PC-9 (cell line): ENCODE data around the gene RIMKLA. TPM values are rescaled to one million over a fixed set of nuclear protein-coding genes. Genes with fewer than 3 reads are reported as not detected.

ENCODE experiments used
- BruUV-seq: library from RNA; stranded (reverse); fragments of 400-500 nt; replicated peaks from 2 replicates; lab custom pipeline; 2021; lab: Mats Ljungman, UMichigan
- CTCF ChIA-PET: fragments of 300-600 bp; sonication (Branson Sonifier 250); formaldehyde crosslinking; loops from one replicate; lab custom pipeline; 2022; ENCODE audit warnings: antibody characterized with exemption; lab: Charles Lee
- POLR2A ChIA-PET: fragments of 300-600 bp; sonication (Branson Sonifier 250); formaldehyde crosslinking; loops from one replicate; lab custom pipeline; 2022; ENCODE audit warnings: antibody characterized with exemption; ENCODE audit not compliant: unreplicated experiment; lab: Charles Lee
- DNase-seq, 2 experiments: peaks; one replicate each; pipeline versions ENCODE4 v3.0.0 to v3.0.0-alpha.2; 2015 to 2022; ENCODE audit warnings: mixed read lengths in 1 of 2
- H2AFZ ChIP-seq: fragments of 200-600 bp; sonication (generic); 2 replicates; pipeline ENCODE4 v1.8.1; 2017; ENCODE audit warnings: antibody characterized with exemption
- H3F3A ChIP-seq: fragments of 200-600 bp; sonication (generic); 2 replicates; pipeline ENCODE4 v1.8.1; 2017; ENCODE audit warnings: antibody characterized with exemption, mild to moderate bottlenecking, low read depth; ENCODE audit not compliant: insufficient read depth
- H3K27ac ChIP-seq: fragments of 200-600 bp; sonication (generic); 2 replicates; pipeline ENCODE4 v1.6.1; 2016; ENCODE audit warnings: mixed run types
- H3K27me3 ChIP-seq: fragments of 200-600 bp; sonication (generic); 2 replicates; pipeline ENCODE4 v1.6.1; 2016; ENCODE audit warnings: low read depth, mixed run types; ENCODE audit not compliant: insufficient read depth
- H3K36me3 ChIP-seq: fragments of 200-600 bp; sonication (generic); 2 replicates; pipeline ENCODE4 v1.6.1; 2016; ENCODE audit warnings: low read depth, mixed run types
- H3K4me1 ChIP-seq: fragments of 200-600 bp; sonication (generic); replicated peaks from 2 replicates; pipeline ENCODE4 v1.6.1; 2016; ENCODE audit warnings: mixed run types; ENCODE audit not compliant: insufficient read depth
- H3K4me2 ChIP-seq: fragments of 200-600 bp; sonication (generic); 2 replicates; pipeline ENCODE4 v1.6.1; 2017; ENCODE audit warnings: mixed run types
- H3K4me3 ChIP-seq: fragments of 200-600 bp; sonication (generic); 2 replicates; pipeline ENCODE4 v1.6.1; 2016; ENCODE audit warnings: mixed run types
- H3K79me2 ChIP-seq: fragments of 200-600 bp; sonication (generic); 2 replicates; pipeline ENCODE4 v1.6.1; 2017; ENCODE audit warnings: low read depth, mixed run types
- H3K9me2 ChIP-seq: fragments of 200-600 bp; sonication (generic); 2 replicates; pipeline ENCODE4 v1.8.1; 2017; ENCODE audit warnings: mild to moderate bottlenecking; ENCODE audit not compliant: insufficient read depth
- H3K9me3 ChIP-seq: fragments of 200-600 bp; sonication (generic); 2 replicates; pipeline ENCODE4 v1.8.1; 2016; ENCODE audit warnings: low read depth; ENCODE audit not compliant: insufficient read depth
- H4K20me1 ChIP-seq: fragments of 200-600 bp; sonication (generic); 2 replicates; pipeline ENCODE4 v1.8.1; 2017; ENCODE audit not compliant: insufficient read depth
- CTCF ChIP-seq: fragments of 200-600 bp; sonication (generic); conservative IDR thresholded peaks from 2 replicates; pipeline ENCODE4 v1.6.1; 2017; ENCODE audit warnings: mixed run types, antibody characterized with exemption, mild to moderate bottlenecking, moderate library complexity
- EZH2 ChIP-seq: fragments of 200-600 bp; sonication (generic); IDR thresholded peaks from 2 replicates; pipeline ENCODE4 v1.8.0; 2017; ENCODE audit warnings: antibody characterized with exemption, low read depth
- intact Hi-C: fragments of 100-400 bp; cut with micrococcal nuclease; formaldehyde crosslinking; loops from one replicate; pipeline ENCODE4 v1.10.0; 2022; ENCODE audit not compliant: unreplicated experiment
- total RNA-seq: library from RNA; stranded (reverse); gene quantifications from 2 replicates; pipeline ENCODE4 v1.2.3, GENCODE V29; 2021

Gene RIMKLA
- total RNA-seq, 1 experiment from 2014 or later: 0.35 TPM

GRCh38 chr1:42434340-42434739 is 53.7 kb downstream of the RIMKLA start:
- Histone ChIP-seq H2AFZ (no peak overlapping the region), H3K4me1 (peaks cover 2% of the 10 kb centered on the region), H3K36me3 (no peaks in the 10 kb centered on the region), H3F3A (peaks cover under 1% of the 10 kb centered on the region; the same call in 1 of the 2 replicates), H3K4me3 (no peak overlapping the region), H3K27ac (no peak overlapping the region), H3K27me3 (no peaks in the 10 kb centered on the region), H3K9me3 (no peaks in the 10 kb centered on the region), H3K4me2 (no peak overlapping the region), H3K9me2 (no peaks in the 10 kb centered on the region; the same call in 1 of the 2 replicates), H3K79me2 (no peaks in the 10 kb centered on the region), H4K20me1 (no peaks in the 10 kb centered on the region)
- POLR2A ChIA-PET: interaction anchor here (0.5 to 0.6 kb wide), 2 partner anchors 9 to 30 kb away, joined by 3 to 4 read pairs; no protein-coding TSS in a partner anchor
- intact Hi-C loops: no loop called here
- CTCF ChIA-PET: no interaction called here
- no peak for DNase-seq
- no TSS peak for BruUV-seq
- TF ChIP-seq CTCF (no peak), EZH2 (no peak)

GRCh38 chr1:42439940-42440339 is 59.3 kb downstream of the RIMKLA start:
- intact Hi-C loops: no loop called here
- peak in 1 of 2 experiments; percentile 94 for DNase-seq
- H3K4me1 ChIP-seq: peaks cover 7% of the 10 kb centered on the region
- peak overlapping the region; percentile 38; the same call in 1 of the 2 replicates for H3K27ac ChIP-seq
- no peaks in the 10 kb centered on the region; the same call in 1 of the 2 replicates for H3K9me2 ChIP-seq
- no peaks in the 10 kb centered on the region for H3K27me3 ChIP-seq
- TF ChIP-seq EZH2 (no peak), CTCF (no peak)
- ChIA-PET POLR2A (interaction anchor here (0.7 kb wide), 1 partner anchor 117 kb away, joined by 3 read pairs; no protein-coding TSS in a partner anchor), CTCF (interaction anchor here (0.7 kb wide), 1 partner anchor 127 kb away, joined by 4 read pairs; no protein-coding TSS in a partner anchor)
- no TSS peak for BruUV-seq
- H2AFZ ChIP-seq: no peak overlapping the region
- H3K79me2 ChIP-seq: no peaks in the 10 kb centered on the region
- H3K36me3 ChIP-seq: no peaks in the 10 kb centered on the region
- no peak overlapping the region for H3K4me3 ChIP-seq
- H3K4me2 ChIP-seq: peak overlapping the region; percentile 46
- no peaks in the 10 kb centered on the region for H4K20me1 ChIP-seq
- H3F3A ChIP-seq: peaks cover 11% of the 10 kb centered on the region
- H3K9me3 ChIP-seq: no peaks in the 10 kb centered on the region

GRCh38 chr1:42442662-42443061 is 62.1 kb downstream of the RIMKLA start:
- Histone ChIP-seq H3K9me3 (no peaks in the 10 kb centered on the region), H3K9me2 (0 out of 2 replicates have a peak, but pooled peaks cover 3% of the 10 kb centered on the region), H3K36me3 (no peaks in the 10 kb centered on the region), H3F3A (peaks cover 11% of the 10 kb centered on the region), H3K27me3 (no peaks in the 10 kb centered on the region), H3K4me2 (no peak overlapping the region), H3K4me3 (no peak overlapping the region), H3K27ac (no peak overlapping the region), H4K20me1 (no peaks in the 10 kb centered on the region), H3K4me1 (peaks cover 7% of the 10 kb centered on the region), H2AFZ (no peak overlapping the region), H3K79me2 (no peaks in the 10 kb centered on the region)
- POLR2A ChIA-PET: no interaction called here
- CTCF ChIA-PET: no interaction called here
- BruUV-seq: no TSS peak
- DNase-seq: no peak
- intact Hi-C loops: no loop called here
- no peak for TF ChIP-seq CTCF
- TF ChIP-seq EZH2: no peak
